Fibroblast of lung (primary cell): ENCODE measurements around the gene PLXNA4. TPM values are rescaled to one million over a fixed set of nuclear protein-coding genes. Genes with fewer than 3 reads are reported as not detected.

Experiments
- DNase-seq, 2 donors: peaks; one replicate each; pipeline versions ENCODE4 v3.0.0 to v3.0.0-alpha.2; 2010; ENCODE audit warnings: low read depth in 2 of 2
- H2AFZ ChIP-seq: 2 replicates; pipeline ENCODE4 v1.5.1; 2012; ENCODE audit warnings: low read length, control low read depth, inconsistent platforms
- H3K27ac ChIP-seq: 2 replicates; pipeline ENCODE4 v1.5.1; 2011; ENCODE audit warnings: low read length, control low read depth; ENCODE audit not compliant: insufficient read depth
- H3K27me3 ChIP-seq: 2 replicates; pipeline ENCODE4 v1.5.1; 2011; ENCODE audit warnings: mild to moderate bottlenecking, low read length; ENCODE audit not compliant: control insufficient read depth, insufficient read depth
- H3K36me3 ChIP-seq: 2 replicates; pipeline ENCODE4 v1.5.1; 2011; ENCODE audit warnings: low read length; ENCODE audit not compliant: control insufficient read depth, insufficient read depth
- H3K4me1 ChIP-seq: 2 replicates; pipeline ENCODE4 v1.5.1; 2011; ENCODE audit warnings: low read length; ENCODE audit not compliant: control insufficient read depth, insufficient read depth; ENCODE audit errors: extremely low read depth
- H3K4me2 ChIP-seq: 2 replicates; pipeline ENCODE4 v1.5.1; 2011; ENCODE audit warnings: low read length, control low read depth; ENCODE audit not compliant: insufficient read depth; ENCODE audit errors: extremely low read depth
- H3K4me3 ChIP-seq, 4 experiments: fragments of 200-600 bp in 1 of 4; sonication (generic) in 1 of 4; replicated peaks in 1 of 4; 2 replicates each; pipeline ENCODE4 v1.5.1; 2011 to 2016; ENCODE audit warnings: low read length in 4 of 4, low read depth in 3 of 4, mild to moderate bottlenecking in 3 of 4, control low read depth in 2 of 4, inconsistent platforms in 1 of 4, mixed read lengths in 1 of 4; ENCODE audit not compliant: insufficient read depth in 1 of 4; ENCODE audit errors: control extremely low read depth in 1 of 4
- H3K79me2 ChIP-seq: 2 replicates; pipeline ENCODE4 v1.5.1; 2012; ENCODE audit warnings: mild to moderate bottlenecking, low read length, inconsistent platforms; ENCODE audit not compliant: control insufficient read depth, insufficient read depth
- H3K9ac ChIP-seq: 2 replicates; pipeline ENCODE4 v1.5.1; 2011; ENCODE audit warnings: mild to moderate bottlenecking, low read length, control low read depth; ENCODE audit not compliant: insufficient read depth
- H3K9me3 ChIP-seq: 2 replicates; pipeline ENCODE4 v1.5.1; 2012; ENCODE audit warnings: low read depth, low read length; ENCODE audit not compliant: control insufficient read depth, insufficient read depth
- H4K20me1 ChIP-seq: 2 replicates; pipeline ENCODE4 v1.5.1; 2011; ENCODE audit warnings: low read length; ENCODE audit not compliant: control insufficient read depth, insufficient read depth; ENCODE audit errors: extremely low read depth
- EZH2 ChIP-seq: IDR thresholded peaks from 2 replicates; pipeline ENCODE4 v1.5.1; 2012; ENCODE audit warnings: low read length, control low read depth, mild to moderate bottlenecking; ENCODE audit errors: missing control alignments
- polyA plus RNA-seq, 2 donors: library from polyadenylated mRNA; depleted of rRNA in 1 of 2; stranded (reverse) in 1 of 2; unstranded in 1 of 2; fragments of >200 nt; gene quantifications; 2 replicates each; pipeline ENCODE4 v1.2.1, GENCODE V29; 2011 to 2012; ENCODE audit warnings: missing spikeins in 1 of 2
- total RNA-seq: library from RNA; depleted of rRNA; stranded (reverse); fragments of >200 nt; gene quantifications from 2 replicates; pipeline ENCODE4 v1.2.1, GENCODE V29; 2014
- TF ChIP-seq, protein P1 (sequence below), 2 donors: IDR thresholded peaks in 1 of 2; conservative IDR thresholded peaks in 1 of 2; 1 replicate in 1 of 2; 2 replicates in 1 of 2; pipeline ENCODE4 v1.5.1; 2011 to 2012; ENCODE audit warnings: low read length in 2 of 2, control low read depth in 1 of 2, inconsistent platforms in 1 of 2, low read depth in 1 of 2, mild to moderate bottlenecking in 1 of 2

Gene PLXNA4
- total and polyA plus RNA-seq, 2 donors (not counting 1 experiment from before 2014, with no cell fraction given): 1.2 to 1.5 TPM

DNA sequence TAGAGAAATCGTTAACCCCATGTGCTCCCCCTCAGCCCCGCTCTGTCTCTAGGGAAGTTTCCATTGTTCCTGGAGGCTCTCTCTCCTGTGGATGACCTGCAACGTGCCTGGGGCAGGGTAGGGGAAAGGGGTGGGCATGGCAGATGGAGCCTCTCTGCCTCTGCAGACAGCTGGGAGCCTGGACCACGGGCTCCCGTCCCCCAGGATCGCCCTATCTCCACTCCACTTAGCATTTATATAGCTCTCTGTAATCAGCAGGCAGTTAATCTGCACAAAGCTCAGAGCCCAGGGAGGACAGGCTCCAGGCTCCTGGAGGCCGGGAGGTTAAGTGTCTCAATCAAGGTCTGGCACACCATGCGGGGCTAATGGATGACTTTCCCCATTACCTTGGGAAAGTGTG is 369.7 kb downstream of the PLXNA4 start:
- no peaks in the 10 kb centered on the region for H3K4me1 ChIP-seq
- H3K4me3 ChIP-seq: no peak overlapping the region
- no peaks in the 10 kb centered on the region for H3K79me2 ChIP-seq
- no peak overlapping the region for H3K27ac ChIP-seq
- H4K20me1 ChIP-seq: no peaks in the 10 kb centered on the region
- H3K27me3 ChIP-seq: no peaks in the 10 kb centered on the region
- H3K36me3 ChIP-seq: no peaks in the 10 kb centered on the region
- H3K9ac ChIP-seq: no peak overlapping the region
- no peak for DNase-seq
- H3K4me2 ChIP-seq: no peak overlapping the region
- H3K9me3 ChIP-seq: no peaks in the 10 kb centered on the region
- no peak overlapping the region for H2AFZ ChIP-seq
- TF ChIP-seq, protein P1, sequence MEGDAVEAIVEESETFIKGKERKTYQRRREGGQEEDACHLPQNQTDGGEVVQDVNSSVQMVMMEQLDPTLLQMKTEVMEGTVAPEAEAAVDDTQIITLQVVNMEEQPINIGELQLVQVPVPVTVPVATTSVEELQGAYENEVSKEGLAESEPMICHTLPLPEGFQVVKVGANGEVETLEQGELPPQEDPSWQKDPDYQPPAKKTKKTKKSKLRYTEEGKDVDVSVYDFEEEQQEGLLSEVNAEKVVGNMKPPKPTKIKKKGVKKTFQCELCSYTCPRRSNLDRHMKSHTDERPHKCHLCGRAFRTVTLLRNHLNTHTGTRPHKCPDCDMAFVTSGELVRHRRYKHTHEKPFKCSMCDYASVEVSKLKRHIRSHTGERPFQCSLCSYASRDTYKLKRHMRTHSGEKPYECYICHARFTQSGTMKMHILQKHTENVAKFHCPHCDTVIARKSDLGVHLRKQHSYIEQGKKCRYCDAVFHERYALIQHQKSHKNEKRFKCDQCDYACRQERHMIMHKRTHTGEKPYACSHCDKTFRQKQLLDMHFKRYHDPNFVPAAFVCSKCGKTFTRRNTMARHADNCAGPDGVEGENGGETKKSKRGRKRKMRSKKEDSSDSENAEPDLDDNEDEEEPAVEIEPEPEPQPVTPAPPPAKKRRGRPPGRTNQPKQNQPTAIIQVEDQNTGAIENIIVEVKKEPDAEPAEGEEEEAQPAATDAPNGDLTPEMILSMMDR (conservative IDR thresholded peaks at IDR 0.05 in 1 of 2, IDR thresholded peaks at IDR 0.05 in 1 of 2; ENCODE audit: low read depth in 1 of 2, low read length in 2 of 2): no peak
- TF ChIP-seq EZH2: no peak

DNA sequence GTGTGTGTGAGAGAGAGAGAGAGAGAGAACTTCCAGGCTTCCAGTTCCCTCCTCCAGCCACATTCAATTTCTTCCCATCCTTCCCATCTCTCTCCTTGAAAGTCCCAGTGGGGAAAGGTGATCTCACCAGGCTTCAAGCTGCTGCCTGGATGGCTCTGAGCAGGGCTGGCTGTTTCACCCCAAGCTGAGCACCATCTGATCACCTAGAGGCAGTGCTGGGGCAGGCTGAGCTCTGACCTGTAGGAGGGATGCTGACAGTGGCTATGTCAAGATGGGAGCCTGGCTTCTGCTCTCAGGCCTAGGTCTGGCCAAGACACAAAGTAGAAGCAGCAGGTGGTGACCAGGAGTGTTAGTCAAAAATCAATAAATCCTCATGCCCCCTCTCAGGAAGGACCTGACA is 370.8 kb downstream of the PLXNA4 start:
- H3K4me1 ChIP-seq: no peaks in the 10 kb centered on the region
- no peak overlapping the region for H3K27ac ChIP-seq
- no peaks in the 10 kb centered on the region for H3K9me3 ChIP-seq
- H2AFZ ChIP-seq: no peak overlapping the region
- no peaks in the 10 kb centered on the region for H3K27me3 ChIP-seq
- H4K20me1 ChIP-seq: no peaks in the 10 kb centered on the region
- no peaks in the 10 kb centered on the region for H3K79me2 ChIP-seq
- no peaks in the 10 kb centered on the region for H3K36me3 ChIP-seq
- DNase-seq: no peak
- TF ChIP-seq EZH2: no peak
- TF ChIP-seq, protein P1 (conservative IDR thresholded peaks at IDR 0.05 in 1 of 2, IDR thresholded peaks at IDR 0.05 in 1 of 2; ENCODE audit: low read depth in 1 of 2, low read length in 2 of 2): no peak
- H3K9ac ChIP-seq: no peak overlapping the region
- no peak overlapping the region for H3K4me3 ChIP-seq
- no peak overlapping the region for H3K4me2 ChIP-seq

GRCh38 chr7:132203021-132203420 is 373.2 kb downstream of the PLXNA4 start:
- Histone ChIP-seq H3K4me2 (no peak overlapping the region), H3K36me3 (no peaks in the 10 kb centered on the region), H3K27me3 (no peaks in the 10 kb centered on the region), H3K9me3 (no peaks in the 10 kb centered on the region), H3K9ac (no peak overlapping the region), H3K4me3 (no peak overlapping the region), H2AFZ (no peak overlapping the region), H3K27ac (no peak overlapping the region), H3K4me1 (no peaks in the 10 kb centered on the region), H3K79me2 (no peaks in the 10 kb centered on the region), H4K20me1 (no peaks in the 10 kb centered on the region)
- TF ChIP-seq EZH2: no peak
- TF ChIP-seq, protein P1 (conservative IDR thresholded peaks at IDR 0.05 in 1 of 2, IDR thresholded peaks at IDR 0.05 in 1 of 2; ENCODE audit: low read depth in 1 of 2, low read length in 2 of 2): no peak
- no peak for DNase-seq
